GM19324 (cell line): ENCODE results near the gene LBP.
"Not testable (repeated sequence)": the region's sequence is repeated elsewhere in the genome, so short reads cannot be mapped to it uniquely, and the experiment has no call there.

Experiments
- ATAC-seq: cut with Tn5 transposase; IDR thresholded peaks from one replicate; pipeline ENCODE4 v1.9.1; 2021; ENCODE audit warnings: mild to moderate bottlenecking, moderate library complexity; ENCODE audit not compliant: unreplicated experiment, low FRiP score

Gene LBP

GRCh38 chr20:38346247-38346651, at the start of gene LBP:
LBP (plus strand) TSS chr20:38346482; CDS start chr20:38346517, 35 bp downstream.
- ATAC-seq, result no peak

GRCh38 chr20:38297916-38298674, 48.2 kb upstream of the LBP start:
- no peak for ATAC-seq

GRCh38 chr20:38298768-38299288, 47.5 kb upstream of the LBP start:
- no peak for ATAC-seq

GRCh38 chr20:38299963-38300362, 46.3 kb upstream of the LBP start:
- no peak for ATAC-seq

GRCh38 chr20:38300438-38300837, 45.8 kb upstream of the LBP start:
- ATAC-seq, result no peak

- ATAC-seq, result no peak
Measured at GRCh38 chr20:38301309-38301708, 45.0 kb upstream of the LBP start.

- no peak for ATAC-seq
Measured at GRCh38 chr20:38302786-38303185, 43.5 kb upstream of the LBP start.

GRCh38 chr20:38303908-38304379, 42.3 kb upstream of the LBP start, which contains the start of gene BPI:
BPI (plus strand) TSS chr20:38304156; CDS start chr20:38304224, 68 bp downstream.
- no peak for ATAC-seq

- ATAC-seq, result no peak
Measured at GRCh38 chr20:38304845-38305447, 41.3 kb upstream of the LBP start.

GRCh38 chr20:38305541-38305940, 40.7 kb upstream of the LBP start:
- no peak for ATAC-seq

- no peak for ATAC-seq
Measured at GRCh38 chr20:38306379-38306778, 39.9 kb upstream of the LBP start.

- ATAC-seq, result no peak
Measured at GRCh38 chr20:38307371-38308046, 38.8 kb upstream of the LBP start.

GRCh38 chr20:38308047-38308438, 38.2 kb upstream of the LBP start:
- ATAC-seq, result no peak

- ATAC-seq, result no peak
Measured at GRCh38 chr20:38308447-38308846, 37.8 kb upstream of the LBP start.

- no peak for ATAC-seq
Measured at GRCh38 chr20:38311091-38311490, 35.2 kb upstream of the LBP start.

- ATAC-seq, result no peak
Measured at GRCh38 chr20:38311491-38311890, 34.8 kb upstream of the LBP start.

GRCh38 chr20:38313676-38314075, 32.6 kb upstream of the LBP start:
- ATAC-seq, result no peak

GRCh38 chr20:38314350-38314749, 31.9 kb upstream of the LBP start:
- ATAC-seq, result not testable (repeated sequence)

- ATAC-seq, result no peak
Measured at GRCh38 chr20:38315290-38315966, 30.9 kb upstream of the LBP start.

- ATAC-seq, result no peak
Measured at GRCh38 chr20:38316341-38316740, 29.9 kb upstream of the LBP start.

GRCh38 chr20:38317422-38317821, 28.9 kb upstream of the LBP start:
- ATAC-seq, result no peak
